Measurements from ENCODE around the gene MT1A. TPM values are rescaled to one million over a fixed set of nuclear protein-coding genes. Genes with fewer than 3 reads are reported as not detected.

MT1A gene
- total RNA-seq, 6 donors from 2014 or later: 5.4 to 59.1 (median 13.4) TPM; not detected in 1

DNA sequence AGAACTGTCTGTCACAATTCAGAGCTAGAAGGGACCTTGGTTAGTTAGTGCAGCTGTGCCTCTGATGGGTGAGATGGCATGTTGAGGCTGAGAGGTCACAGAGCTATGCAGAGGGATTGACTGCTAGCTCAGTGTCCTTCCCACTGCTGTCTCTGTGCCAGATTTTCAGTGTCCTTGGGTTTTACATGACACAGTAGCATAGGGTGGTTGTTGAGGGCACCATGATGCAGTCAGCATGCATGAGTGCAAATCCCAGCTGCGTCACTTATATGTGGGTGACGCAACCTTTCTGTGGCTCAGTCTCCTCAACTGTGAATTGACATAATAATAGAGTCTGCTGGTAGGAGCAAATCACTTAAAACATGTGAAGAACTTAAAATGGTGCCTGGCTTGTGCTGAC, 2.7 kb downstream of the MT1A start:
- Histone ChIP-seq H3K9me3 (no peaks in the 10 kb centered on the region), H3K27ac (no peak overlapping the region), H3K4me3 (no peak overlapping the region), H3K4me1 (peaks cover 23 to 34% (median 31%) of the 10 kb centered on the region in 4 donors), H3K27me3 (peaks cover 0 to 10% (median 1%) of the 10 kb centered on the region in 4 donors), H3K36me3 (no peaks in the 10 kb centered on the region)
- DNase-seq (no peak), ATAC-seq (ENCODE audit: low FRiP score in 2 of 2) (no peak)
- 90 to 100% methylated on average over 2 of the region's 2 CpGs for WGBS, 2 donors
- no peak for TF ChIP-seq POLR2A (IDR thresholded peaks at IDR 0.05)
- TF ChIP-seq EP300 (IDR thresholded peaks at IDR 0.05): no peak
- TF ChIP-seq POLR2AphosphoS5 (IDR thresholded peaks at IDR 0.05): no peak
- no peak for TF ChIP-seq CTCF (IDR thresholded peaks at IDR 0.05)

- H3K4me3 ChIP-seq: peak overlapping the region in 3 of 4 donors; percentile 37 to 48 (median 47)
- no peaks in the 10 kb centered on the region for H3K36me3 ChIP-seq
- ATAC-seq (ENCODE audit: low FRiP score in 2 of 2) (peak; percentile 90 to 95), DNase-seq (peak; percentile 91 to 93)
- TF ChIP-seq EP300 (IDR thresholded peaks at IDR 0.05): peak; percentile 13 to 94 (median 82)
- TF ChIP-seq CTCF (IDR thresholded peaks at IDR 0.05): peak; percentile 38 to 73 (median 51)
- TF ChIP-seq POLR2A (IDR thresholded peaks at IDR 0.05): peak in 1 of 4 donors; percentile 11
- TF ChIP-seq POLR2AphosphoS5 (IDR thresholded peaks at IDR 0.05): peak; percentile 55 to 68
- H3K9me3 ChIP-seq: no peaks in the 10 kb centered on the region
- 8 to 15% methylated on average over 28 to 37 of the region's 42 CpGs for WGBS, 2 donors
- H3K27ac ChIP-seq: peak overlapping the region in 3 of 4 donors; percentile 53 to 64 (median 54)
- peaks cover 22 to 30% (median 26%) of the 10 kb centered on the region in 4 donors for H3K4me1 ChIP-seq
- peaks cover 0 to 4% (median 1%) of the 10 kb centered on the region in 4 donors for H3K27me3 ChIP-seq
Observed at GRCh38 chr16:56643080-56643778, 4.8 kb downstream of the MT1A start.

GRCh38 chr16:56643833-56644232, 5.4 kb downstream of the MT1A start:
- TF ChIP-seq EP300 (IDR thresholded peaks at IDR 0.05) (no peak), CTCF (IDR thresholded peaks at IDR 0.05) (peak in 1 of 6 experiments; percentile 3)
- Histone ChIP-seq H3K4me3 (peak overlapping the region in 3 of 4 donors; percentile 37 to 48 (median 47)), H3K27me3 (peaks cover 0 to 2% (median 0%) of the 10 kb centered on the region in 4 donors), H3K4me1 (peaks cover 17 to 25% (median 20%) of the 10 kb centered on the region in 4 donors), H3K36me3 (no peaks in the 10 kb centered on the region), H3K27ac (peak overlapping the region in 1 of 4 donors; percentile 53), H3K9me3 (no peaks in the 10 kb centered on the region)
- ATAC-seq (ENCODE audit: low FRiP score in 2 of 2) (no peak), DNase-seq (no peak)
- 53 to 57% methylated on average over 5 of the region's 5 CpGs for WGBS, 2 donors

DNA sequence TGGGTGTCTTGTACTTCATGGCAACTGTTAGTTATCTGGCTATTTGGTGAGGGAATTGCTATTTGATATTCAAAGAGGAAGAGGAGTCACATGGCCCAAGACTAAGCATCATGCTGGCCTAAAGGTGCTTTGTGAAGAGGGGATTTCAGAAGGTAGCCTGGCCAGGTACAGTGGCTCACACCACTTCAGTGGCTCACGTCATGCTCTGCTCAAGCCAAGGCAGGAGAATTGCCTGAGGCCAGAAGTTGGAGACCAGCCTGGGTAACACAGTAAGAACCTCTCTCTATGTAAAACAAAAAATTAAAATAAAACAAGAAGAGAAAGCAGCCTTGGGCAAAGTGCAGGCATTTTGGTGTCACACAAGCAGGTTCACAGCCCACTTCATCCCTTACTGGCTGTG, 6.8 kb downstream of the MT1A start:
- no peaks in the 10 kb centered on the region for H3K36me3 ChIP-seq
- no peaks in the 10 kb centered on the region for H3K27me3 ChIP-seq
- H3K4me3 ChIP-seq: no peak overlapping the region
- H3K9me3 ChIP-seq: no peaks in the 10 kb centered on the region
- peaks cover 13 to 17% (median 16%) of the 10 kb centered on the region in 4 donors for H3K4me1 ChIP-seq
- no peak for DNase-seq
- no peak for ATAC-seq (ENCODE audit: low FRiP score in 2 of 2)
- H3K27ac ChIP-seq: no peak overlapping the region
- TF ChIP-seq EP300 (IDR thresholded peaks at IDR 0.05) (no peak), POLR2AphosphoS5 (IDR thresholded peaks at IDR 0.05) (no peak), POLR2A (IDR thresholded peaks at IDR 0.05) (no peak), CTCF (IDR thresholded peaks at IDR 0.05) (no peak)
- WGBS, 2 donors: 86 to 88% methylated on average over 1 of the region's 1 CpG
